HG03571 (cell line): Measurements from ENCODE around the gene ZBTB38.

Experiments
- ATAC-seq: cut with Tn5 transposase; IDR thresholded peaks from one replicate; pipeline ENCODE4 v1.9.1; 2021; ENCODE audit not compliant: unreplicated experiment

Gene ZBTB38, protein sequence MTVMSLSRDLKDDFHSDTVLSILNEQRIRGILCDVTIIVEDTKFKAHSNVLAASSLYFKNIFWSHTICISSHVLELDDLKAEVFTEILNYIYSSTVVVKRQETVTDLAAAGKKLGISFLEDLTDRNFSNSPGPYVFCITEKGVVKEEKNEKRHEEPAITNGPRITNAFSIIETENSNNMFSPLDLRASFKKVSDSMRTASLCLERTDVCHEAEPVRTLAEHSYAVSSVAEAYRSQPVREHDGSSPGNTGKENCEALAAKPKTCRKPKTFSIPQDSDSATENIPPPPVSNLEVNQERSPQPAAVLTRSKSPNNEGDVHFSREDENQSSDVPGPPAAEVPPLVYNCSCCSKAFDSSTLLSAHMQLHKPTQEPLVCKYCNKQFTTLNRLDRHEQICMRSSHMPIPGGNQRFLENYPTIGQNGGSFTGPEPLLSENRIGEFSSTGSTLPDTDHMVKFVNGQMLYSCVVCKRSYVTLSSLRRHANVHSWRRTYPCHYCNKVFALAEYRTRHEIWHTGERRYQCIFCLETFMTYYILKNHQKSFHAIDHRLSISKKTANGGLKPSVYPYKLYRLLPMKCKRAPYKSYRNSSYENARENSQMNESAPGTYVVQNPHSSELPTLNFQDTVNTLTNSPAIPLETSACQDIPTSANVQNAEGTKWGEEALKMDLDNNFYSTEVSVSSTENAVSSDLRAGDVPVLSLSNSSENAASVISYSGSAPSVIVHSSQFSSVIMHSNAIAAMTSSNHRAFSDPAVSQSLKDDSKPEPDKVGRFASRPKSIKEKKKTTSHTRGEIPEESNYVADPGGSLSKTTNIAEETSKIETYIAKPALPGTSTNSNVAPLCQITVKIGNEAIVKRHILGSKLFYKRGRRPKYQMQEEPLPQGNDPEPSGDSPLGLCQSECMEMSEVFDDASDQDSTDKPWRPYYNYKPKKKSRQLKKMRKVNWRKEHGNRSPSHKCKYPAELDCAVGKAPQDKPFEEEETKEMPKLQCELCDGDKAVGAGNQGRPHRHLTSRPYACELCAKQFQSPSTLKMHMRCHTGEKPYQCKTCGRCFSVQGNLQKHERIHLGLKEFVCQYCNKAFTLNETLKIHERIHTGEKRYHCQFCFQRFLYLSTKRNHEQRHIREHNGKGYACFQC (N-terminal part only)

DNA sequence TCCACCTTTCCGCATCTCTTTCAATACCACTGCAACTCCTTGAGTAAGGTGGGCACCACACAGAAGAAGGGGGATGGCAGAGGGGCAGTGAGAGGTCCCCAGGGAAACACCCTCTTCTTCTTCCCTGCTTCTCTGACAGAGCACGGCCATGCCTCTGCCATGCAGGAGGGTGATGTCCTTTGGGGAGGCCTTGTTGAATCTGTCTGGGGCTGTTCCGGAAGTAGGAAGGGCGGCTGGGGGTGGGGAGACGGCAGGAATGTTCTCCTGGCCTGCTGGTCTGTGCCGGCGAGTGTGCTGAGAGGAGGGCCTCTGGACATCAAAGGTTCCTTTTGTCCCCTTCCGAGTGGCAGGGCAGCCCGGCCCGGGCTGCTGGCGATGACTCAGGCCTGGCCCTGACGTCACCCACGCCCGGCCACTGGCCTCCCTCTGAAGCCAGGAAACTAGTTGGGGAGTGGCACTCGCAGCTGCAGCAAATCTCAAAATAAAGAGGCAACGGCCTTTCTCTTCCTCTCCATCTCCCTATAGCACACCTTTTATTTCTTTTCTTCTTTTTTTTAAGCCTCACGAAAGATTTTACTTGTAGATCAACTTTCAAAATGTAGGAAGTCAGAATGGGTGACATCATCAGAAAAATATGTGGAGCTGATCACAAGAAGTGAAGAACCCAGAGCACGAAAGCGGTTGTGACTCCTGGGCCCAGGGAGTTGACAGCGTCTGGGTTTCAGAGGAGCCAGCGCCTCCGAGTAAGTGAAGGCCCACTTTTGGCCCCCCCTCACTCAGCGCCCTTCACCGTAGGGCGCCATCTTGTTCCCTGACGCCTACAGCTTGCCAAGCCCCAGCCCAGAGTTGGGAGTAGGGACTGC lies at the start of gene ZBTB38:
ZBTB38 (plus strand) TSS at position 443 of the 863 bp plus-strand sequence. CDS start 73,885 bp downstream, outside the sequence.
- no peak for ATAC-seq

DNA sequence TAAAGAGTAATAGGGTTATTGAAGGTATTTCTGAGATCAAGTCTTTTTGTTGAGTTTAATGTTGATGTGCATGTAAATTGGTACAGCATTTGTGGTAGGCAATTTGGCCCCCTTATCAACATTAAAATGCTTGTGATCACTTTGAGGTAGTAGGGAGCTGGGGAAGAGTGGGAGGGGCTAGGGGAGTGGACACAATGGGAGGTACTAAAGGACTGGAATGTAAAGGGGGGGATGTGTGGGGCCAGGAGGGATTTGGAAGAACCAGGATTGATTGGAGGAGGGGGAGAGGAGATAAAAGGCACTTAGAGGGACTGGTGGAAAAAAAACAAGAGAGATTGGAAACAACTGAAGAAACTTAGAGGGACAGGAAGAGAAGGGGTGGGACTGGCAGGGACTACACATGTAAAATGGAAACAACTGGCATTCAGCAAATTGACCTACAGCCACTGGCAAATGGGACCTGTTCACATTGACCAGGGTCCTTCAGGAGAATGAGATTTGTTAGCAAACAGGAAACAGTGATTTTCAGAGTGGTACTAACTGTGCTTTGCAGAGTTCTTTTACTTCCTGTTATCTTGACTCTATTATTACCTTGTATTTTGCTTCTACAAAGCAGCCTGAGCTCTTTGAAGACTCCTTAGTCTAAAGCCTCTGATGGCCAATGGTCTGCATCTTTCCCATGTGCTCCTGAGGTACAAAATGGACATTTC lies 47.8 kb upstream of the ZBTB38 start:
- ATAC-seq: no peak

DNA sequence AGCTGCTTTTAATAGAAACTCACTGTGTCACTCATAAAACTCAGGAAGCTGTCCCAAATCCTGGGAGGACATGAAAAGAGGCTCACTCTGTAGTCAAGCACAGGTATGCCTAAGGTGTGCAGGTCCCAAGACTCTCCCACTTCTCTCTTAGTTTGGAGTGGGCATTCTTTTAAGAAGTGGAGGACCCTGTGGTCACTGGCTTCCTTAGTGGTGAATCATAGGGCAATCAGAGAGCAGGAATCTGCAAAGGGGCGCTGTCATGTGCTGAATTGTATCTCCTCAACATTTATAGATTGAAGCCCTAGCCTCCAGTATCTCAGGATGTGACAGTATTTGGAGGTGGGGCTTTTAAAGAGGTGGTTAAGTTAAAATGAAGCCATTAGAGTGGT lies 47.2 kb upstream of the ZBTB38 start:
- no peak for ATAC-seq

DNA sequence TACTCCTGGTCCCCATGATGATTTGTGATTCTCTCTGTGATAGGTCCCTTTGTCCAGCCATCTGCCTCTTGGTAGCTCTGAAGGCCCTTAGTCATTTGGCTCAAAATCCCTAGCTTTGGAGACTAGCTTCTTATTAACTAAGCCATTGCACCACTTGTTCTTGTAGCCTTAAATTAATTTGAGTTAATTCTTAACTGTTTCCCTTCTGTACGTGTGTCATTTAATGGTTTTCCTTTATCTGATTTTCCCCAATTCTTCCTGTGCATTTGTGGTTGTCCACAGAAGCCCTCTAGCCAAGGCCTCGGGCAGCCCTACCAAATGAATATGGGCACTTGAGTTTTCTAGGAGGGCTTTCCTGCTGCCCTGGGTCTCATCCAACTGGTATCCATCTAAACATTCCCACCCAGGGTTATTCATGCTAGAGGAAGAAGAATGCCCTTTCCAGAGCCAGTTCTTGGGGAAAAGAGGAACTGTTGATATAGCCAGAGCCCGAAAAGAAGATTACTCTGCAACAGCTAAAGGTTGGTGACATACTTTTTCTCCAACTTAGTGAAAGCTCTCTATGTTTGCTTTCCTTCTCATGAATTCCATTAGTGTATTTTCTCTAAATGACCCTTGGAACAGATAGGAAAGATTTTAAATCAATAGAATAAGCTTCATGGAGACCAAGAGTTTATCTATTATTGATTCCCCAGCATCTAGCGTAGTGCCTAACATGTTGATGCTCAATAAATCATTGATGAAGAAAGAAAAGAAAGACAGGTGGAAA lies 44.2 kb upstream of the ZBTB38 start:
- no peak for ATAC-seq

DNA sequence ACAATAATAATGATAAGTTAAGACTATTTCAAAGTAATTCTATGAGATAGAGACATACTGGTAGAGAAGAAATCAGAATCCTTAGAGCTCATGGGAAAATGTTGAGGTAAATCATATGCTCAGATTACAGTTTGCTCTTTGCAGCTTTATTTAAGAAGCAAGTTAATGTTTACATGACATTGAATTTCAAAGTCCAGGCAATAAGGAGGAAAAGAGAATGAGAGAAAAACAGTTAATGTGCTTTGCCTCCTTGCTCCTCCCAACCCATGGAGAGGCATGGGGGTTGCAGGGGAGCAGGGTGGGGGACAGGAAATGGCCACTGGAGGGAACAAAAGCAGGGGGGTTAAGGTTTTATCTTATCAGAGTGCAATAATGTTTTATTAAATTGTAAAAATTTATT lies 42.2 kb upstream of the ZBTB38 start:
- ATAC-seq: no peak

DNA sequence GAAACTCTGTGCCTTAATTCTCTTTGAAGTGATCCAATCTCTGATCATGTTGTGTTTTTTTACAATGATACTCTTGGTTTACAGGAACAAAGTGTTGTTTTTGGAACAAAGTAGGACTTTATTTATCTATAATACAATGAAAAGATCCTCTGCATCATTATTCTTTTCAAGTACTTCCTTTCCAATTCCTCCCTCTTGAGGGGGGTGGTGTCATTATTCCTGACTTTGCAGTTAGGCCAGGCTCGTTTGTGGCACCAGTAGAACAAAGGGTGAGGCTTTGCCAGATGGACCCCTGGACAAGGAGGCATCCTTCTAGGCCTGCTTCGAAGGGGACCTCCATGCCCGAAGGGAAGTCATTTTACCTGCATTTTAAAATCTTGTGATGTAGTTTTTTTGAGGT lies 41.7 kb upstream of the ZBTB38 start:
- no peak for ATAC-seq

DNA sequence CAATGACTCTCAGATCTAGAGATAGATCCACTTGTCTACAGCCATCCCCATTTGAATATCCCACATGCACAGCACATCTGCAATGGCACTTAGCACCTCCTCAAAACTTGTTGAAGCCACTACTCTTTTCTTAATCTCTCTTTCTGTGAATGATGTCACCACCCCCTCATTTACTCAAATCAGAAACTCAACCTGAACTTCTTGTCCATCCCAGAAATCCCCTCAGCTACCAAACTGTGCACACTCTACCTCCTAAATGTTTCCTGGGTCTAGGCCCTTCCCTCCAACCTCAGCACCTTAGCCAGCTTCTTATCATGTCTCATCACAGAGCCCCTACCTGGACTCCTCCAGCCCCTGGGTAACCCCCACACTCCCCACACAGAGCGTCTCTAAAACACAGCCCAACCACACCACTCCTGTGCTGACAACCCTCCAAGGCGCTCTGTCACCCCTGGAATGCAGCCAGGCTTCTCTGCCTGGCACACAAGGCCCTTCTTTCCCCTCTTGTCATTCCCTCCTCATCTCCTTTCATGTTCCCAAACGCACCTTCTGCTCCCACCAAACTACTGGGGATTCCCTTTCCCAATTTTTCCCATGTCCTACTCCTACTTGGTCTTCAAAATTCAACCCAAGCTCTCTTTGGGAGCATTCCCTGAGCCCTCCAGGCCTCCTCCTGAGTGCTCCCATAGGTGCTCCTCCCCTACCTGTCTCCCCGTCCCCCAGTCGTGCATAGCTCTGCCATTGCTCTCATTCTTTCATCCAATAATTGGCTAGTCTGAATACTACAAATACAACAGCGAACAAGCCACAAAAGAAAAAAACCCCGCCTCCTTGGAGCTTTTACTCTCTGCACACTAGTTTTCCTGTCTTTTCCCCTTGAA lies 39.8 kb upstream of the ZBTB38 start:
- ATAC-seq: no peak

DNA sequence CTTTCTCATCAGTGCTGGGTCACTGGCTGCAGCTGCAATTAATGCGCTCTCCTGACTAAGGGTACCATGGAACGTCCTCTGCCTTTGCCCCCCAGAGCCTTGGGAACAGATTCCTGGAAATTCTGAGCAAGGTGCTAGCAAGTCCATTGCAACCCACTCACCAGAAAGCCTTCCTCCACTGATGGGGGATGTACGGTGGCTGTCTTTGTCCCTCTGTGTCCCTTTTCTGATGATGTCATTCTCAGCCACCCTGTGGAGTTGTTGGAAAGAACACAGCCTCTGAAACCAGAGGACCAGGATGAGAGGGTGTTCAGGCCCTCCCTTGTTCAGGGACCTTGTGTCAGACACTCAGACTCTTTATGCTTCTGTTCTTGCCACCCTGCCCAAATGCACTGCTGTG lies 38.1 kb upstream of the ZBTB38 start:
- no peak for ATAC-seq

DNA sequence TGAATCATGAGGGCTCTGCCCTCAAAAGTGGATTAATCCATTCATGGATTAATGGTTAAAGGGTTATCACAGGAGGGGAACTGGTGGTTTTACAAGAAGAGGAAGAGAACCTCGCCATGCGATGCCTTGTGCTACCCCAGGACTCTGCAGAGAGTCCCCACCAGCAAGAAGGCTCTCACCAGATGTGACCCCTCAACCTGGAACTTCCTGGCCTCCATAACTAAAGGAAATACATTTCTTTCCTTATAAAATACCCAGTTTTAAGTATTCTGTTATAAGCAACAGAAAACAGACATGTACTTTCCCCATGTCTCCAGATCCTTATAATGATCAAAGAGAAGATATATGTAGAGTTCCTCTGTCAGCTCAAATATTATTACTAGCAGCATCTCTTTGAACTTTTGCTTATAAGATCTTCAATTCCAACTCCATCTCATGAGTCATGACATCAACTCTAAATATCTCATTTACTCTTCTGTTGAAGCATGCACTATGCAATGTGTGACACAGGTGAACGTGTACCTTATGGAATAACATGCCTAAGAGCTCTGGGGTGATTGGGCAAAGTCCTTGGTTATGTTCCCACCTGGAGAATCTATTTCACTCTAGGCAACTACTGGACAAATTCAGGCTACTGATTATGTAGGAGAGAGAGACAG lies 37.5 kb upstream of the ZBTB38 start:
- no peak for ATAC-seq

DNA sequence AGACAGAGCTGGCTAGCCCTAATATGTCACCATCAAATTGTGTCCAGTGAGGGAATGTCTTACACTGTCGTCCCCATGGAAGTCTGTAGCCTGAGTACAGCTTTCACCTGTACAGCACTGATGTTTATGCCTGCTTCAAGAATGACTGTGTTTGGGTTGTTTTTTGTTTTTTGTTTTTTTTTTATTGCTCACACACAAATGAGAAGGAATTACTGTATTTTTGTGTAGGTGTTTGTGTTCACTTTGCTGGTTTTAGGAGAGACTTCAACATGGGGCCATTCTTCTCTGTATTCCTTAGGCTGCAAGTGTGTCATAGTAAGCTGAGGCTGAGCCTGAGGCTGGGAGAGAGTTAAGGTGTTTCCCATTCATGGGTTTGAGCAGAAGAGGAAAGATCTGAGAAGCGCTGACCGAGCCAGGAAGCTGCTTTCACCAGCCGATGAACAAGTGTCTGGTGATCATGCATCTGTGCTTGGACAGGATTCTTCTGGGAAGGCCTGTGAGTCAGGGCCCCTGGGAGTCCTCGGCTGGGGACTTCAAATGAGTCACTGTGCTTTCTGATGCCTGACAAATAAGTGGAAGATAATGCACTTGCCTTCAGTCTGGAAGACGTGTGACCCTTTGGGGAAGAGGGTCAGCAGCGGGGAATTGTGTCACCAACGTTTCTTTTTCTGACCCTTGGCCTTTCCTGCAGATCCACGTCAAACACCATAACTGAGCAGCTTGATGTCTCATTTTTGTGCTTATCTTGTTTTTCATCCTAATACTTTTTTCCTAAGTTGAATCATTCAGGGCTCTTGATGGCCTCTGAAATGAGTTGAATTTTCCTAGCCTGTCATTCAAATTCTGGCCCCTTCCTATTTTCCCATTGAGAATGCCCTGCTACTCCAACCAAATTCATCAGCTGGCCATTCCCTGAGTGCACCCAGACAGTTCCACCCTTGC lies 36.7 kb upstream of the ZBTB38 start:
- no peak for ATAC-seq

DNA sequence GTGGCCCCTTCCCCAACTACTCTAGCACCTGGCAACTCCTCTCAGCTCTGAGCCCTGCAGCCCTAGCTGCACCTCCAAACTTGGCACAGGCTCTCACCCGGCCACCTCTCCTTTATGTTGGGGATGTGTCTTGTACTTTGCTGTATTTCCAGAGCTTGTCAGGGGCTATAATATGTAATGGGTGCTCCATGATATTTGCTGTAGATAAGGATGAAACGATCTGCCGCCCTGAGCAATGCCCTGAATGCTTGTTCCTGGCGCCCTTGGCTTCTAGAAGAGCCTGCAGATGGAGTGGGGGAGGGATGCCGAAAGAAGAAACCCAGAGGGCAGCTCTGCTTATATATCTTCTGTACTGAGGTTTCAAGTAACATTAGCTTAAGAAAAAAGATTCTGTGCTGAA lies 35.9 kb upstream of the ZBTB38 start:
- no peak for ATAC-seq

DNA sequence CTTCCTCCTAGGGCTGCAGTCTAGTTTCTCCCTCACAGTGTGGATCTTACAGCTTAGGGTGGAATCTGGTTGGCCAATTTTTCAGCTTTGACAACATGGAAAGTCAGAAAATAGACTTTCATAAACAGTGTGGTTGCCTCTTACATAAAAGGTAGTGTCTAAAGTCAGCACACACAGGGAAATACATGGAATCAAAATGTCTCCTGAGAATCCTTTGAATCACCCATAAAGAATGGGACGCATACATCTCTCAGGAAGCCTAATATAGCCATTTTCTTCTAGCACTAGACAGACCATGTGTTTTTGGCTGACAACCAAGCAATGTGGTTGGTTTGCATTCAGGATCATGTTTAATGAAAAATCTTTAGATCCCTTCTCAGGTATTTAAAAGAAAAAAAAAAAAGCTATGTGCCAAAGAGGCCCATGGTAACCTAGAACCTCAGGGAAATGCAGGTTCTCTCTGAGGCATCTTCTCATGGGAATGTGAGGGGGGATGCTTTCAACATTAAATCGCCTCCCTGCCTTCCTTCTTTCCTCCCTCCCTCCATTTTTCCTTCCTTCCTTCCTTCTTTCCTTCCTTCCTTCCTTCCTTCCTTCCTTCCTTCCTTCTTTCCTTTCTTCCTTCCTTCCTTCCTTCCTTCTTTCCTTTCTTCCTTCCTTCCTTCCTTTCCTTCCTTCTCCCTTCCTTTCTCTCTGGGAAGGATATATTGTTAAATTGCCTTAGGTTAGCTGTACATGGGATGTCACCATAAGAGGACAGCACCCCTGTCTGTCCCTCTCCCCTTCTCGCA lies 34.3 kb upstream of the ZBTB38 start:
- no peak for ATAC-seq

DNA sequence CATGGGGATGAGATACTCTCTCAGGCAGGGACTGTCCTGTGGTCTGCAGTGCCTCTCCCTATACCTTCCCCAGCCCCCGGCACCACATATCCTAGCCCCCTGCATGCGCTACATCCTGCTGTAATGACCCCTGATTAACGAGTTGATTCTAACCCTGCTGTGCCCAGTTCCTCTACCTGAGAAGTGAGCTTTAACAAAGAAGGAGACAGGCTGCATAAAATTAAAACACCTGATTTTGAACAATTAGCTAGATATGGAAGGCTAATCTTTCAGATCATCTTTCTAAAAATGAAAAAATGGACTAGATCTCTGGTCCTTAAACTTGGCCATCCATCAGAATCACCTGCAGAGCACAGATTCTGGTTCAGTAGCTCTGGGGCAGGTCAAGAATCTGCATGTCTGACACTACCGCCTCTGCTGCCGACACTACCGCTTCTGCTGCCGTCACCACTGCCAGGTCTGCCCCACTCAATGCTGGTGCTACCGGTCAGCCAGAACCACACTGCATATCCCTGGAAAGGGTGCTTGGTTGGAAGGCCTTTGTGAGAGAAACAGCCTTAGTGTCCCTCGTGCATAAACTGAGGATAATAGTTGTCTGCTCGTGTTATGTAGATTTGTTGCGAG lies 33.6 kb upstream of the ZBTB38 start:
- ATAC-seq: no peak

DNA sequence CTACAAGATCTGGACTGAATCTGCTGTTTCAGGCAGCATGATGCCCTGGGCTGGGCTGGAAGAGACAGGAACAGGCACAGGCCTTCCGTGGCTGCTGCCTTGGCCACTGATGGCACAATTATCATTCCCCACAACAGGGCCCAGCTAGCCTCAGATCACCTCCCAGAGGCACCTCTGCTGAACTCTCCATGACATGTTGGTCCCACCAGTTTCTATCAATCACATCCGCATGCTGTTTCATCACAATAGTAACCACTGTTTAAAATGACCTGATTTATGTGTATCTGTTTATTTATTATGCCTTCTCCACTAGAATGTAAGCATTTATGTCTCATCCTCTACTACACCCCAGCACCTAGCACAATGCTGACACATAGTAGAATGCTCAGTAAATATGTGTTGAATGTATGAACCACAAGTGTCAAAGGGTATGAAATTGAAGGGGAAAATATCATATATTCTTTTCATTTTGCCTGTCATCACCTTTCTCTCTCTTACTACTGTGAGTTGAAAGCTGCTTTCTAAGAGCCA lies 32.7 kb upstream of the ZBTB38 start:
- no peak for ATAC-seq
